ENCODE data around the gene ENO2. TPM values are rescaled to one million over a fixed set of nuclear protein-coding genes. Genes with fewer than 3 reads are reported as not detected.
A peak's percentile ranks its signal among the peaks of the same experiment; 100 is the strongest.

Gene ENO2
- total and polyA plus RNA-seq, 4 experiments from 2014 or later: 28.4 to 190 (median 111) TPM

GRCh38 chr12:6952121-6952862 is 37.9 kb downstream of the ENO2 start:
- intact Hi-C loops (cut with micrococcal nuclease): no loop called here
- H3K4me1 Mint-ChIP-seq: peaks cover 58 to 97% (median 65%) of the 10 kb centered on the region in 4 donors
- CTCF ChIA-PET (ENCODE audit: partially characterized antibody): interaction anchor here (2.2 to 18.5 kb wide), 3 partner anchors 8 to 80 kb away, joined by 8 to 774 read pairs (median 22); partner anchors contain the start of genes C12orf57, RNU7-1 and SPSB2

GRCh38 chr12:6952863-6953441 is 38.6 kb downstream of the ENO2 start:
- Histone ChIP-seq H3K4me3 (ENCODE audit: low read length in 2 of 2) (peak overlapping the region; percentile 81 to 82), H3K27me3 (ENCODE audit: insufficient read depth, low read length) (no peaks in the 10 kb centered on the region), H3K27ac (ENCODE audit: low read depth, low read length) (peak overlapping the region; percentile 96), H3K36me3 (ENCODE audit: insufficient read depth, low read length) (peaks cover 33% of the 10 kb centered on the region), H3K9me3 (ENCODE audit: control insufficient read depth in 1 of 2, low read length in 2 of 2) (no peaks in the 10 kb centered on the region), H3K4me1 (ENCODE audit: insufficient read depth, low read length) (peaks cover 81% of the 10 kb centered on the region)
- Mint-ChIP-seq H3K4me1 (peaks cover 59 to 97% (median 65%) of the 10 kb centered on the region in 4 donors), H3K9me3 (peaks cover 0 to 3% (median 0%) of the 10 kb centered on the region in 8 donors), H3K4me3 (peak overlapping the region; percentile 94 to 100 (median 98)), H3K27ac (peak overlapping the region; percentile 89 to 98 (median 96)), H3K27me3 (peaks cover 0 to 3% of the 10 kb centered on the region in 2 donors), H3K36me3 (peaks cover 25 to 60% of the 10 kb centered on the region in 2 donors)
- CTCF ChIA-PET (ENCODE audit: partially characterized antibody): interaction anchor here (2.2 to 18.5 kb wide), 3 partner anchors 7 to 80 kb away, joined by 8 to 774 read pairs (median 22); partner anchors contain the start of genes C12orf57, RNU7-1 and SPSB2
- DNase-seq: peak in 1 of 5 donors; percentile 42
- intact Hi-C loops (cut with micrococcal nuclease): loop anchor here (1.0 kb wide), 1 partner anchor 8 kb away; no protein-coding TSS in a partner anchor
- POLR2A ChIA-PET (ENCODE audit: partially characterized antibody): interaction anchor here (1.1 to 22.1 kb wide), 10 partner anchors 7 to 161 kb away, joined by 3 to 1807 read pairs (median 8); partner anchors contain the start of genes ATN1, C12orf57, EMG1 and PHB2

More at GRCh38 chr12:6952121-6952862, 37.9 kb downstream of the ENO2 start:
- H3K9me3 ChIP-seq (ENCODE audit: control insufficient read depth in 1 of 2, low read length in 2 of 2): no peaks in the 10 kb centered on the region
- Mint-ChIP-seq H3K4me3 (peak overlapping the region; percentile 94 to 100 (median 98)), H3K36me3 (peaks cover 25 to 55% of the 10 kb centered on the region in 2 donors), H3K27me3 (peaks cover 0 to 3% of the 10 kb centered on the region in 2 donors), H3K9me3 (peaks cover 0 to 3% (median 0%) of the 10 kb centered on the region in 8 donors), H3K27ac (peak overlapping the region; percentile 89 to 99 (median 96))
- peak overlapping the region; percentile 96 for H3K27ac ChIP-seq (ENCODE audit: low read depth, low read length)
- H3K36me3 ChIP-seq (ENCODE audit: insufficient read depth, low read length): peaks cover 26% of the 10 kb centered on the region
- POLR2A ChIA-PET (ENCODE audit: partially characterized antibody): interaction anchor here (1.1 to 22.1 kb wide), 10 partner anchors 8 to 161 kb away, joined by 3 to 1807 read pairs (median 8); partner anchors contain the start of genes ATN1, C12orf57, EMG1 and PHB2
- H3K27me3 ChIP-seq (ENCODE audit: insufficient read depth, low read length): no peaks in the 10 kb centered on the region
- H3K4me1 ChIP-seq (ENCODE audit: insufficient read depth, low read length): peaks cover 81% of the 10 kb centered on the region
- H3K4me3 ChIP-seq (ENCODE audit: low read length in 2 of 2): peak overlapping the region; percentile 81 to 82
- DNase-seq: peak in 2 of 5 donors; percentile 30 to 47

- CTCF ChIA-PET (ENCODE audit: partially characterized antibody): interaction anchor here (1.3 to 18.5 kb wide), 6 partner anchors 7 to 13 kb away, joined by 3 to 774 read pairs (median 17); partner anchors contain the start of genes C12orf57, PTPN6 and RNU7-1
- peak overlapping the region; percentile 96 for H3K27ac ChIP-seq (ENCODE audit: low read depth, low read length)
- DNase-seq: peak; percentile 72 to 95 (median 78)
- Mint-ChIP-seq H3K9me3 (peaks cover 0 to 2% (median 0%) of the 10 kb centered on the region in 8 donors), H3K27ac (peak overlapping the region; percentile 89 to 98 (median 96)), H3K27me3 (peaks cover 0 to 3% of the 10 kb centered on the region in 2 donors), H3K4me3 (peak overlapping the region; percentile 94 to 100 (median 98)), H3K4me1 (peaks cover 62 to 97% (median 66%) of the 10 kb centered on the region in 4 donors), H3K36me3 (peaks cover 31 to 67% of the 10 kb centered on the region in 2 donors)
- H3K27me3 ChIP-seq (ENCODE audit: insufficient read depth, low read length): no peaks in the 10 kb centered on the region
- no peaks in the 10 kb centered on the region for H3K9me3 ChIP-seq (ENCODE audit: control insufficient read depth in 1 of 2, low read length in 2 of 2)
- POLR2A ChIA-PET (ENCODE audit: partially characterized antibody): interaction anchor here (1.1 to 22.1 kb wide), 10 partner anchors 7 to 162 kb away, joined by 3 to 1807 read pairs (median 30); partner anchors contain the start of genes ATN1, C12orf57, EMG1 and PHB2
- H3K4me3 ChIP-seq (ENCODE audit: low read length in 2 of 2): peak overlapping the region; percentile 81 to 82
- intact Hi-C loops (cut with micrococcal nuclease): loop anchor here (1.0 kb wide), 1 partner anchor 8 kb away; no protein-coding TSS in a partner anchor
- H3K4me1 ChIP-seq (ENCODE audit: insufficient read depth, low read length): peaks cover 81% of the 10 kb centered on the region
- H3K36me3 ChIP-seq (ENCODE audit: insufficient read depth, low read length): peaks cover 35% of the 10 kb centered on the region
Measured at GRCh38 chr12:6953442-6954315, 39.3 kb downstream of the ENO2 start.

GRCh38 chr12:6954316-6955107 is 40.1 kb downstream of the ENO2 start:
- Mint-ChIP-seq H3K4me3 (peak overlapping the region; percentile 94 to 100 (median 98)), H3K27ac (peak overlapping the region; percentile 89 to 98 (median 96)), H3K36me3 (peaks cover 38 to 75% of the 10 kb centered on the region in 2 donors), H3K4me1 (peaks cover 62 to 97% (median 66%) of the 10 kb centered on the region in 4 donors), H3K27me3 (peaks cover 0 to 3% of the 10 kb centered on the region in 2 donors), H3K9me3 (peaks cover 0 to 2% (median 0%) of the 10 kb centered on the region in 8 donors)
- Histone ChIP-seq H3K4me1 (ENCODE audit: insufficient read depth, low read length) (peaks cover 81% of the 10 kb centered on the region), H3K27me3 (ENCODE audit: insufficient read depth, low read length) (no peaks in the 10 kb centered on the region), H3K9me3 (ENCODE audit: control insufficient read depth in 1 of 2, low read length in 2 of 2) (no peaks in the 10 kb centered on the region), H3K36me3 (ENCODE audit: insufficient read depth, low read length) (peaks cover 35% of the 10 kb centered on the region), H3K4me3 (ENCODE audit: low read length in 2 of 2) (peak overlapping the region; percentile 81 to 82), H3K27ac (ENCODE audit: low read depth, low read length) (peak overlapping the region; percentile 96)
- POLR2A ChIA-PET (ENCODE audit: partially characterized antibody): interaction anchor here (1.3 to 22.1 kb wide), 4 partner anchors 6 to 103 kb away, joined by 4 to 1807 read pairs (median 907); partner anchors contain the start of genes C12orf57, CDCA3, PTPN6 and RNU7-1
- intact Hi-C loops (cut with micrococcal nuclease): no loop called here
- CTCF ChIA-PET (ENCODE audit: partially characterized antibody): interaction anchor here (1.1 to 13.5 kb wide), 5 partner anchors 9 to 31 kb away, joined by 3 to 774 read pairs (median 5); partner anchors contain the start of genes C12orf57, PTPN6 and RNU7-1
- peak in 1 of 5 donors; percentile 35 for DNase-seq

- Mint-ChIP-seq H3K36me3 (peaks cover 38 to 75% of the 10 kb centered on the region in 2 donors), H3K27ac (peak overlapping the region; percentile 89 to 99 (median 96)), H3K27me3 (peaks cover 0 to 3% of the 10 kb centered on the region in 2 donors), H3K4me3 (peak overlapping the region in 7 of 8 donors; percentile 94 to 100 (median 98)), H3K4me1 (peaks cover 56 to 97% (median 63%) of the 10 kb centered on the region in 4 donors), H3K9me3 (peaks cover 0 to 2% (median 0%) of the 10 kb centered on the region in 8 donors)
- CTCF ChIA-PET (ENCODE audit: partially characterized antibody): interaction anchor here (1.1 to 13.5 kb wide), 5 partner anchors 8 to 31 kb away, joined by 3 to 774 read pairs (median 5); partner anchors contain the start of genes C12orf57, PTPN6 and RNU7-1
- POLR2A ChIA-PET (ENCODE audit: partially characterized antibody): interaction anchor here (1.3 to 22.1 kb wide), 4 partner anchors 5 to 104 kb away, joined by 4 to 1807 read pairs (median 907); partner anchors contain the start of genes C12orf57, CDCA3, PTPN6 and RNU7-1
- Histone ChIP-seq H3K27me3 (ENCODE audit: insufficient read depth, low read length) (no peaks in the 10 kb centered on the region), H3K4me1 (ENCODE audit: insufficient read depth, low read length) (peaks cover 81% of the 10 kb centered on the region), H3K27ac (ENCODE audit: low read depth, low read length) (peak overlapping the region; percentile 96), H3K36me3 (ENCODE audit: insufficient read depth, low read length) (peaks cover 39% of the 10 kb centered on the region), H3K4me3 (ENCODE audit: low read length in 2 of 2) (peak overlapping the region in 1 of 2 donors; percentile 82), H3K9me3 (ENCODE audit: control insufficient read depth in 1 of 2, low read length in 2 of 2) (no peaks in the 10 kb centered on the region)
- peak in 1 of 5 donors; percentile 35 for DNase-seq
- intact Hi-C loops (cut with micrococcal nuclease): no loop called here
Measured at GRCh38 chr12:6955108-6956020, 41.0 kb downstream of the ENO2 start.
